ENCODE results near the gene WASF1.

Gene WASF1

DNA sequence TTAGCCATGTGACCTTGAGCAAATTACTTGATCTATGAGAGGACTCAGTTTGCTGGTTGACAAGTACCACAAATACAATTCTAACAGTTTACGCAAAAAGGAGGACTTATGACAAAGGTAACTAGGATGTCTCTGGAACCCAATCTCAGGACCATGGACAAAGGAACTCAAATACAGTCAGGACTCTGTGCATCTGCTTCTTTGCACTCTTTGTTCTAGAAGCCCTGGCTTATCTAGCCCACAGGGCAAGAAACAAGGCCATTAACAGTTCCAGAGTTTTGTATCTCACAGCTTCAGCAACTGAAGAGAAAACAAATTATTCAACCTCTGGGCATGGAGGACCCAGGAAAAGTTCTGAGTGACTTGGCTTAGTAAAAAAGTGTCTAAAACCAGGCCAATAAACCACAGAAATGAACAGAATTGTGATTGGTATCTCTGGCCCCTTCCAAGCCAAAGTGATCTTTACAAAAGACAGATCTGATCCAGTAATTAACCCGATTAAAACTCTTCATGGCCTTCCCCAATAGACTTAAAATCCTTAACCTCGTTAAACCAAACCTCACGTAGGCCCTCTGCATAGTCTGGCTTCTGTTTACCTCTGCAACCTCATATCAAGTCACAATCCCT is 5.9 kb downstream of the WASF1 start:
- no peak for DNase-seq (ENCODE audit: low read depth)
- H3K4me3 ChIP-seq (ENCODE audit: low read depth, low read length), result no peak overlapping the region
- TF ChIP-seq, protein P1, sequence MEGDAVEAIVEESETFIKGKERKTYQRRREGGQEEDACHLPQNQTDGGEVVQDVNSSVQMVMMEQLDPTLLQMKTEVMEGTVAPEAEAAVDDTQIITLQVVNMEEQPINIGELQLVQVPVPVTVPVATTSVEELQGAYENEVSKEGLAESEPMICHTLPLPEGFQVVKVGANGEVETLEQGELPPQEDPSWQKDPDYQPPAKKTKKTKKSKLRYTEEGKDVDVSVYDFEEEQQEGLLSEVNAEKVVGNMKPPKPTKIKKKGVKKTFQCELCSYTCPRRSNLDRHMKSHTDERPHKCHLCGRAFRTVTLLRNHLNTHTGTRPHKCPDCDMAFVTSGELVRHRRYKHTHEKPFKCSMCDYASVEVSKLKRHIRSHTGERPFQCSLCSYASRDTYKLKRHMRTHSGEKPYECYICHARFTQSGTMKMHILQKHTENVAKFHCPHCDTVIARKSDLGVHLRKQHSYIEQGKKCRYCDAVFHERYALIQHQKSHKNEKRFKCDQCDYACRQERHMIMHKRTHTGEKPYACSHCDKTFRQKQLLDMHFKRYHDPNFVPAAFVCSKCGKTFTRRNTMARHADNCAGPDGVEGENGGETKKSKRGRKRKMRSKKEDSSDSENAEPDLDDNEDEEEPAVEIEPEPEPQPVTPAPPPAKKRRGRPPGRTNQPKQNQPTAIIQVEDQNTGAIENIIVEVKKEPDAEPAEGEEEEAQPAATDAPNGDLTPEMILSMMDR (IDR thresholded peaks at IDR 0.05; ENCODE audit: low read depth, low read length, missing control alignments), result no peak

DNA sequence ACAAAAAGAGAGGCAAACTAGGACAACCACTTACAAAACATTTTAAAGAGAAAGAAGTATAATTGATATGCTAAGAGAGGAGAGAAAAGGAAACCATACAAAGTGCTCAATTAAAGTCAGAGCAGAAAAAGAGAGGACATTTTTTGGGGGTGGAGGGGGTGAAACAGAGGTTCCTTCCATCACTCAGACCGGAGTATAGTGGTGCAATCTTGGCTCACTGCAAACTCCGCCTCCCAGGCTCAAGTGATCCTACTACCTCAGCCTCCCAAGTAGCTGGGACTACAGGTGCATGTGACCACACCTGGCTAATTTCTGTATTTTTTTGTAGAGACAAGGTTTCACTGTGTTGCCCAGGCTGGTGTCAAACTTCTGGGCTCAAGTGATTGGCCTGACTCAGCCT is 9.4 kb downstream of the WASF1 start:
- no peak for DNase-seq (ENCODE audit: low read depth)
- no peak overlapping the region for H3K4me3 ChIP-seq (ENCODE audit: low read depth, low read length)
- TF ChIP-seq, protein P1 (IDR thresholded peaks at IDR 0.05; ENCODE audit: low read depth, low read length, missing control alignments), result no peak

DNA sequence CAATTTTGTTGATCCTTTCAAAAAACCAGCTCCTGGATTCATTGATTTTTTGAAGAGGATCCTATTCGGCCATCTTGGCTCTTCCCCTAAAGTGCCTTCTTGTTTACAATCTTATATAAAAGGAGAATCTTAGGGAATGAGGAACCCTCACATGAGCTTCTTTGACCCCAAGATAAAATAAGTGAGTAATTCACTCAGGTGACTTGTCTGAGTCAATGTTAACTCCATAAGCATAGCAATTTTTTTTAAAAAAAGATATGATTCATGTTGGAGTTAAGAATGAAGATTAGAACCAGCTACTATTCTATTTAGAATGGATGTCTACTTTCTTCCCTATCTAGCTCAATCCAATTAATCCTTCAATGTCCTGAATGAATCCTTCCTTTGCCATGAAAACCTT is 21.0 kb downstream of the WASF1 start:
- DNase-seq (ENCODE audit: low read depth), result no peak
- TF ChIP-seq, protein P1 (IDR thresholded peaks at IDR 0.05; ENCODE audit: low read depth, low read length, missing control alignments), result no peak
- no peak overlapping the region for H3K4me3 ChIP-seq (ENCODE audit: low read depth, low read length)

DNA sequence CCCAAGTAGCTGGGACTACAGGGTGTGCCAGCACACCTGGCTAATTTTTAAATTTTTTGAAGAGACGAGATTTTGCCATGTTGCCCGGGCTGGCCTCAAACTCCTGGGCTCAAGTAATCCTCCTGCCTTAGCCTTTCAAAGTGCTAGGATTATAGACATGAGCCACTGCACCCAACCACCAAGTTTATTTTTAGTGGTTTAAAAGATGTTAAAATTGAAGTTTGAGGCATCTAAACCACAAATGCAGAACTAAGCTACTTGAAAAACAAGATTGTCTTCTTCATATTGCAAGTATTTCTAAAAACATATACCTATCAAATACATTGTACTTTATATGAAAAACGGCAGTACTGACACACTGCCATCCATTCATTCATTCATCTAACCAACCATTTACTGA is 31.6 kb downstream of the WASF1 start:
- TF ChIP-seq, protein P1 (IDR thresholded peaks at IDR 0.05; ENCODE audit: low read depth, low read length, missing control alignments), result no peak
- DNase-seq (ENCODE audit: low read depth), result no peak
- H3K4me3 ChIP-seq (ENCODE audit: low read depth, low read length), result no peak overlapping the region

DNA sequence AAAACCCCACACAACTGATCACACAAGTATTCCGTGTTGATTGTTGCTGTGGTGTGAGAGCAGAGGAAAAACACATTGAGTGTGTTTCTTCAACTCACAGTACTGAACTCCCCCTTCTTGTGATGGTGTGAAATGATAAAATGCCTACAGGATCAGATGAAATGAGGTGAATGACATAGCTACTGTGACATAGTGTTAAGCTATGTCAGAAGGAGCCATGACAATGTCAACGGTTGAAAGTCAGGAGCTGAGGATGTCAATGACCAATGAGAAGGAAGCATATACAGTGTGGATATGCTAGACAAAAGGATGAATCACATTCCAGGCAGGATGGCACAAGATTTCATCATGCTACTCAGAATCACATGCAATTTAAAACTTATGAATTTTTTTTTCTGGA is 38.8 kb downstream of the WASF1 start:
- TF ChIP-seq, protein P1 (IDR thresholded peaks at IDR 0.05; ENCODE audit: low read depth, low read length, missing control alignments), result no peak
- no peak overlapping the region for H3K4me3 ChIP-seq (ENCODE audit: low read depth, low read length)
- DNase-seq (ENCODE audit: low read depth), result no peak

DNA sequence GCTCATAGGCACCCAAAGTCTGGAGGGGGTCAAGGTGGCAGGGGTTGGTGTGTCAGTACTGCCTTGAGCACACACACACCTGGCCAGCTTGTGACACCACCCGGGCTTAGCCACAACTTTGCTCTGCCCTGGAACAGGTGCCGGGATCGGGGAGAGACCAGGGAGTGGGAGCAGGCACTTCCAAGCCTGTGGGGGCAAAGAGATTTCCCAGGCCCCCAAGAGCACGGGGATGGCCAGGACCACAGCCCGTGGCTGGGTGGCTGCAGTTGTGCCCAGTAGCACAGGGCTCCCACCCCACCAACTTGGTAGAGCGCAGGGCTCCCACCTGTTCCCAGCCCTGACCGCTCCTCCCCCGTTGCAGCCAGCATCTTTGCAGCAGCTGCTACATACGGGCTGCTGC is 40.4 kb downstream of the WASF1 start:
- TF ChIP-seq, protein P1 (IDR thresholded peaks at IDR 0.05; ENCODE audit: low read depth, low read length, missing control alignments), result no peak
- no peak overlapping the region for H3K4me3 ChIP-seq (ENCODE audit: low read depth, low read length)
- no peak for DNase-seq (ENCODE audit: low read depth)
